Lower leg skin (tissue), 4 donors: ENCODE data around the gene USP13. TPM values are rescaled to one million over a fixed set of nuclear protein-coding genes. Genes with fewer than 3 reads are reported as not detected.
"Not testable (repeated sequence)": the region's sequence is repeated elsewhere in the genome, so short reads cannot be mapped to it uniquely, and the experiment has no call there.

ENCODE experiments used
- DNase-seq, 2 donors: peaks; one replicate each; pipeline ENCODE4 v3.0.0-alpha.2; 2019; ENCODE audit warnings: low spot score in 2 of 2
- H3K4me3 ChIP-seq: fragments of 200-600 bp; sonication (generic); 2 replicates; pipeline ENCODE4 v1.5.1; 2017; ENCODE audit warnings: mild to moderate bottlenecking, low read depth; ENCODE audit not compliant: poor library complexity, severe bottlenecking
- POLR2A ChIP-seq, 2 donors: fragments of 450-650 bp; IDR thresholded peaks; one replicate each; pipeline ENCODE4 v1.6.1; 2016 to 2017; ENCODE audit warnings: antibody characterized with exemption in 2 of 2, mild to moderate bottlenecking in 1 of 2, moderate library complexity in 1 of 2
- WGBS, 2 donors: methylation state at CpG; one replicate each; pipeline ENCODE4 v1.1.5; 2018; 5-methylcytosine and 5-hydroxymethylcytosine counted together
- intact Hi-C: fragments of 100-400 bp; cut with DNase I; formaldehyde crosslinking; loops from one replicate; pipeline ENCODE4 v1.15.0; 2023; ENCODE audit warnings: low total_unique reads
- total RNA-seq, 4 donors: library from RNA; depleted of rRNA; stranded (reverse); fragments of >200 nt; gene quantifications; one replicate each; pipeline ENCODE4 v1.1.0, GENCODE V29; 2016
- TF ChIP-seq, protein P1 (sequence below), 3 donors: fragments of 450-650 bp; IDR thresholded peaks; one replicate each; pipeline ENCODE4 v1.5.1; 2016; ENCODE audit warnings: antibody characterized with exemption in 3 of 3, mild to moderate bottlenecking in 3 of 3, moderate library complexity in 2 of 3

Gene USP13
- total RNA-seq, 4 donors from 2014 or later = 1.6 to 9.4 (median 5.8) TPM

DNA sequence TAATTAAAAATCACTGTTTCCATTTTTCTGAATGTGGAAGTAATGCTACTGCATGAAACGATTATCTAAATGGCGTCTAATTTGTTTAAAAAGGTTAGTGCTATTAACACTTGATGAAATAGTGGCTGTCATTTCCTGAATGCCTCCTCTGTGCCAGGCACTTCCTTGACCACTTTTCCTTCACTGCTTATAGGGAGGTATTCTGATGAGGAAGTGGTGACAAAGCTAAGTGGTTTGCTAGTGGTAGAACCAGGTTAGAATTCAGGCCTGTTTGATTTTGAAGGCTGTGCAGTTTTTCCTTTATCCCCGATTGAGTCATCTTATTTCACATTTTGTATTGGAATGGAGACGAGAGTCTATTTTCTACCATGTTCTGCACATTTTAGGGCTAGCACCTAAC is 119.0 kb downstream of the USP13 start:
- 82 to 90% methylated on average over 4 of the region's 4 CpGs for WGBS, 2 donors
- intact Hi-C loops = no loop called here
- no peak for DNase-seq
- H3K4me3 ChIP-seq = no peak overlapping the region
- TF ChIP-seq, protein P1, sequence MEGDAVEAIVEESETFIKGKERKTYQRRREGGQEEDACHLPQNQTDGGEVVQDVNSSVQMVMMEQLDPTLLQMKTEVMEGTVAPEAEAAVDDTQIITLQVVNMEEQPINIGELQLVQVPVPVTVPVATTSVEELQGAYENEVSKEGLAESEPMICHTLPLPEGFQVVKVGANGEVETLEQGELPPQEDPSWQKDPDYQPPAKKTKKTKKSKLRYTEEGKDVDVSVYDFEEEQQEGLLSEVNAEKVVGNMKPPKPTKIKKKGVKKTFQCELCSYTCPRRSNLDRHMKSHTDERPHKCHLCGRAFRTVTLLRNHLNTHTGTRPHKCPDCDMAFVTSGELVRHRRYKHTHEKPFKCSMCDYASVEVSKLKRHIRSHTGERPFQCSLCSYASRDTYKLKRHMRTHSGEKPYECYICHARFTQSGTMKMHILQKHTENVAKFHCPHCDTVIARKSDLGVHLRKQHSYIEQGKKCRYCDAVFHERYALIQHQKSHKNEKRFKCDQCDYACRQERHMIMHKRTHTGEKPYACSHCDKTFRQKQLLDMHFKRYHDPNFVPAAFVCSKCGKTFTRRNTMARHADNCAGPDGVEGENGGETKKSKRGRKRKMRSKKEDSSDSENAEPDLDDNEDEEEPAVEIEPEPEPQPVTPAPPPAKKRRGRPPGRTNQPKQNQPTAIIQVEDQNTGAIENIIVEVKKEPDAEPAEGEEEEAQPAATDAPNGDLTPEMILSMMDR (IDR thresholded peaks at IDR 0.05) = no peak
- no peak for TF ChIP-seq POLR2A (IDR thresholded peaks at IDR 0.05)

DNA sequence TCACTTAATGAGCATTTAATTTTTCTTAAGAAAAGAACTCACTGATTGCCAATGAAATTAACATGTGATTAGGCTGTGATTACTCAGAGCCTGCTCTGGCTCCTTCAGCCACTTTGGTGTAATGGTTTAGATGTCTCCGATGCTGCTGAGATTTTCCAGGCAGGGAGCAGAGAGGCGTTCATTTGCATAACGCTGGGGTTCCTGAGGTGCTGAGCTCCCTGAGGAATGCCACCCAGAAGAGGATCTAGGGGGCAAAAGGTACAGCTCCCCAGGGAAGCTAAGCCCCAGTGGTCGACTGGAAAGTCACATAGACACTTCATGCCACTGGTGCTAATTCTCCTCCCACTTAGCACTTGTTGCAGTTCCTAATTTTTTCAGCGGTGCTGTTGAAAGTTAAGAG is 119.5 kb downstream of the USP13 start:
- DNase-seq = no peak
- H3K4me3 ChIP-seq = no peak overlapping the region
- TF ChIP-seq, protein P1 (IDR thresholded peaks at IDR 0.05) = no peak
- no peak for TF ChIP-seq POLR2A (IDR thresholded peaks at IDR 0.05)
- intact Hi-C loops = no loop called here
- WGBS, 2 donors = 80 to 83% methylated on average over 5 of the region's 5 CpGs

DNA sequence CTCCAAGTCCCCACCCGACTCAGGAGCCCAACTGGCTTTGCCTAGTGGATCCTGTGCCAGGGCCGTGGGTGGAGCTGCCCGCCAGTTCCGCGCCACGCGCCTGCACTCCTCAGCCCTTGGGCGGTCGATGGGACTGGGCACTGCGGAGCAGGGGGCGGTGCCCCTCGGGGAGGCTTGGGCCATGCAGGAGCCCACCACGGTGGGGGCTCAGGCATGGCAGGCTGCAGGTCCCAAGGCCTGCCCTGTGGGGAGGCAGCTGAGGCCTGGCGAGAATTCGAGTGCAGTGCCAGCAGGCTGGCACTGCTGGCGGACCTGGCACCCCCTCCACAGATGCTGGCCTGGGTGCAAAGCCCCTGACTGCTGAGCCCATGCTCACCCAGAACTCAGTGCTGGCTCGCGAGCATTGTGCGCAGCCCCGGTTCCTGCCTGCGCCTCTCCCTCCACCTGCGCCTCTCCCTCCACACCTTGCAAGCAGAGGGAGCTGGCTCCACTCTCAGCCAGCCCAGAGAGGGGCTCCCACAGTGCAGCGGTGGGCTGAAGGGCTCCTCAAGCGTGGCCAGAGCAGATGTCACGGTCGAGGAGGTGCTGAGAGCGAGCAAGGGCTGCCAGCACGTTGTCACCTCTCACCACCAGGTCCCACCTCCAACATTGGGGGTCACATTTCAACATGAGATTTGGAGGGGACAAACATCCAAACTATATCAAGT is 122.7 kb downstream of the USP13 start:
- WGBS, 2 donors = 98% methylated on average over 26 of the region's 28 CpGs
- no peak for DNase-seq
- intact Hi-C loops = no loop called here
- no peak overlapping the region for H3K4me3 ChIP-seq
- TF ChIP-seq, protein P1 (IDR thresholded peaks at IDR 0.05) = no peak
- TF ChIP-seq POLR2A (IDR thresholded peaks at IDR 0.05) = no peak

DNA sequence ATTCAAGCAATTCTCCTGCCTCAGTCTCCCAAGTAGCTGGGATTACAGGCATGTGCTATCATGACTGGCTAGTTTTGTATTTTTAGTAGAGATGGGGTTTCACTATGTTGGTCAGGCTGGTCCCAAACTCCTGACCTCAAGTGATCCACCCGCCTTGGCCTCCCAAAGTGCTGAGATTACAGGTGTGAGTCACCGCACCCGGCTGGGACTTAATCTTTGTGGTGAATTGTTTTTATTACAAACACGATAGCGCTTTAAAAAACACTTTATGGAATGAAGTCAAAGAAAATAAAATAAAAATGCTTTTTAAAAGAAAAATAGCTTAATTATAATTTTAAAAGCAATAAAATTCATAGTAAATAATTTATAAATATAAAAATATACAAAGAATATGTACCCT is 130.0 kb downstream of the USP13 start:
- H3K4me3 ChIP-seq, intact Hi-C loops, DNase-seq: not testable (repeated sequence)
- WGBS, 2 donors = 98 to 99% methylated on average over 5 of the region's 5 CpGs

DNA sequence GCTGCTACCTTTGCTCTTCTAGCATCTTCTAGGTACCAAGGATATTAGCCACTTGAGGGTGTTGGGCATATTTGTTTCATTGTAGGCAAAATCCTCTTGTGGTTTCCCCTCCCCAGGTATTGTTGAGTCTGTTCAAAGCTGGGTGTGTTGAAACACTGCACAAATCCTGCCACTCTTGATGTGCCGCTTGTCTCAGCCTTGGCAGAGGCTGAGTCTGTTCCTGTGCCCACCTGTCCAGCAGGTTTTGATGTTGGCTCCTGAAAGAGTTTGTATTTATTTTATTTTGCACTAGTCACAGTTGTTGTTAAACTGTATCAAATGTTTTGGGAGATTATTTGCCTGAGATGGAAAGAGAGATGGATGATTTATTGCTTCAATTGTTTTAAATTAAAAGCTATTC is 136.2 kb downstream of the USP13 start:
- DNase-seq = no peak
- H3K4me3 ChIP-seq = no peak overlapping the region
- WGBS, 2 donors = 67 to 89% methylated on average over 1 of the region's 1 CpG
- intact Hi-C loops = no loop called here
- no peak for TF ChIP-seq POLR2A (IDR thresholded peaks at IDR 0.05)
- TF ChIP-seq, protein P1 (IDR thresholded peaks at IDR 0.05) = no peak

DNA sequence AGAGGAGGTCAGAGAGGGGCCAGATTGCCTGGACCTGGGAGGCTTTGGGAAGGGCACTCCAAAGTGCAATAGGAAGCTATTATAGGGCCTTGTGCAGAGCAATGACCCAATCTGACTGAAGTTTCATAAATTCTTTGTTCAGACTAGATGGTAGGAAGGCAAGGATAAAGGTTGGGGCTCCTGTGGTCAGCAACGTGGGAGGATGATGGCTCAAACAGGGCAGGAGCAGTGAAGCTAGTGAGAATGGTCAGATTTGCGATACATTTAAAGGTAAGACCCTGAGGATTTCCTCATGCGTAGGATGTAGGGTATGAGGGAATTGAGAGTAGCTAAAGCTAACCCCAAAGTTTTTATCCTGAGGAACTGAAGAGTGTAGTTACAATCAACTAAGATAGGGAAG is 139.0 kb downstream of the USP13 start:
- 83 to 94% methylated on average over 3 of the region's 3 CpGs for WGBS, 2 donors
- intact Hi-C loops = no loop called here
- TF ChIP-seq, protein P1 (IDR thresholded peaks at IDR 0.05) = no peak
- TF ChIP-seq POLR2A (IDR thresholded peaks at IDR 0.05) = no peak
- no peak for DNase-seq
- H3K4me3 ChIP-seq = no peak overlapping the region
